Measurements from ENCODE around the gene ACTR2.
A peak's percentile ranks its signal among the peaks of the same experiment; 100 is the strongest.

ACTR2 gene

GRCh38 chr2:65277118-65277517 is 49.5 kb downstream of the ACTR2 start:
- no peak overlapping the region for H3K4me3 Mint-ChIP-seq
- peaks cover 8% of the 10 kb centered on the region for H3K36me3 Mint-ChIP-seq (ENCODE audit: low read depth)

GRCh38 chr2:65277791-65278483 is 50.3 kb downstream of the ACTR2 start:
- H3K9me3 Mint-ChIP-seq: no peaks in the 10 kb centered on the region
- no peaks in the 10 kb centered on the region for H3K27me3 Mint-ChIP-seq (ENCODE audit: low read depth, poor library complexity)
- no peak overlapping the region for H3K4me3 Mint-ChIP-seq
- H3K36me3 Mint-ChIP-seq (ENCODE audit: low read depth): peaks cover under 1% of the 10 kb centered on the region
- no peak overlapping the region for H3K27ac Mint-ChIP-seq
- peaks cover 56% of the 10 kb centered on the region for H3K4me1 Mint-ChIP-seq
- TF ChIP-seq CTCF (IDR thresholded peaks at IDR 0.05): no peak
- DNase-seq: no peak

More at GRCh38 chr2:65277118-65277517, 49.5 kb downstream of the ACTR2 start:
- DNase-seq: no peak
- H3K4me1 Mint-ChIP-seq: peaks cover 47% of the 10 kb centered on the region
- H3K27me3 Mint-ChIP-seq (ENCODE audit: low read depth, poor library complexity): no peaks in the 10 kb centered on the region
- TF ChIP-seq CTCF (IDR thresholded peaks at IDR 0.05): no peak
- no peaks in the 10 kb centered on the region for H3K9me3 Mint-ChIP-seq
- peak overlapping the region; percentile 39 for H3K27ac Mint-ChIP-seq

GRCh38 chr2:65278531-65278981 is 50.9 kb downstream of the ACTR2 start:
- H3K4me1 Mint-ChIP-seq: peaks cover 58% of the 10 kb centered on the region
- DNase-seq: no peak
- TF ChIP-seq CTCF (IDR thresholded peaks at IDR 0.05): no peak
- H3K27me3 Mint-ChIP-seq (ENCODE audit: low read depth, poor library complexity): no peaks in the 10 kb centered on the region
- no peak overlapping the region for H3K4me3 Mint-ChIP-seq
- no peak overlapping the region for H3K27ac Mint-ChIP-seq
- no peaks in the 10 kb centered on the region for H3K36me3 Mint-ChIP-seq (ENCODE audit: low read depth)
- H3K9me3 Mint-ChIP-seq: no peaks in the 10 kb centered on the region

GRCh38 chr2:65279756-65280155 is 52.1 kb downstream of the ACTR2 start:
- no peaks in the 10 kb centered on the region for H3K36me3 Mint-ChIP-seq (ENCODE audit: low read depth)
- DNase-seq: no peak
- H3K27me3 Mint-ChIP-seq (ENCODE audit: low read depth, poor library complexity): no peaks in the 10 kb centered on the region
- no peaks in the 10 kb centered on the region for H3K9me3 Mint-ChIP-seq
- H3K4me3 Mint-ChIP-seq: no peak overlapping the region
- H3K27ac Mint-ChIP-seq: no peak overlapping the region
- no peak for TF ChIP-seq CTCF (IDR thresholded peaks at IDR 0.05)
- peaks cover 53% of the 10 kb centered on the region for H3K4me1 Mint-ChIP-seq

- no peak for TF ChIP-seq CTCF (IDR thresholded peaks at IDR 0.05)
- Mint-ChIP-seq H3K36me3 (ENCODE audit: low read depth) (no peaks in the 10 kb centered on the region), H3K4me3 (no peak overlapping the region), H3K9me3 (no peaks in the 10 kb centered on the region), H3K4me1 (peaks cover 34% of the 10 kb centered on the region), H3K27ac (no peak overlapping the region), H3K27me3 (ENCODE audit: low read depth, poor library complexity) (no peaks in the 10 kb centered on the region)
- DNase-seq: no peak
These were observed 54.2 kb downstream of the ACTR2 start for GRCh38 chr2:65281627-65282351.

All from nephron progenitor cell (in vitro differentiated cells).